CD4-positive, alpha-beta T cell treated with Interleukin-10 for 1 hour (primary cell): ENCODE data around the gene NAA10.

ENCODE experiments used
- DNase-seq: peaks from one replicate; pipeline ENCODE4 v3.0.0-alpha.2; 2020

The NAA10 gene

DNA sequence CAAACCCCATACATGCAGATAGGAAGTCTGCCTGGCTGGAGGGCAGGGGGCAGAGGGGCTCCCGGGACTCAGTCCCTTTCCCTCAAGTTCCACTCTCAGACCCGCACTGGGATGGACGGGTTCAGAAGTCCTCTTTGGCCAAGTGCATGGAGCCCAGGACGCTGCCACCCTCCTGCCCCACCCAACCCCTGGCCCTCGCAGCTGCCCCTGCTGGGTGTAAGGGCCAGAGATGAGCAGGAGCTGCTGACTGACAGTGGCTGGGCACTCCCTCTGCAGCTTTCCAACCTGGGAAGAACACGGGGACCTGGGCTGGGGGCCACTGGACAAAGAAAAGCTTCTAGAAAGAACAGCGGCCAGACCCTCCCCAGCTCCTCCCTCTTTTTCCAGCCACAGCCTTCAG, 52.3 kb downstream of the NAA10 start:
- DNase-seq, result no peak

DNA sequence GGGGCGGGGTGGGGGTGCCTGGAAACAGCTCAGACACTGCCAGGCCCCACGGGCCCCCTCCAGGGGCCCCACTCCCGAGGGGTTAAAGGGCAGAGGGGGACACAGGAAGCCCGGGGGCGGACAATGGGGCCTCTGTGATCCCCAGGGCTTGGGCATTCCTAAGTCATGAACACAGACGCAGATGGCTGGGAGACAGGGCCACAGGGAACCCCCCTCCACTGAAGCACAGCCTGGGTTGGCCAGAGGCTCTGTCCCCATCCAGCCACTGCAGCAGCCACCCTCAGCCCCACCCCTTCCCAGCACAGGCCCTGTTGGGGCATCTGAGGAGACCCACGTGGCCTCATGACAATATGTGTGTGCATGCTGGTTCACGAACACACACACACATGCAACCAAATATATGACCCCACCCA, 52.7 kb downstream of the NAA10 start:
- no peak for DNase-seq

DNA sequence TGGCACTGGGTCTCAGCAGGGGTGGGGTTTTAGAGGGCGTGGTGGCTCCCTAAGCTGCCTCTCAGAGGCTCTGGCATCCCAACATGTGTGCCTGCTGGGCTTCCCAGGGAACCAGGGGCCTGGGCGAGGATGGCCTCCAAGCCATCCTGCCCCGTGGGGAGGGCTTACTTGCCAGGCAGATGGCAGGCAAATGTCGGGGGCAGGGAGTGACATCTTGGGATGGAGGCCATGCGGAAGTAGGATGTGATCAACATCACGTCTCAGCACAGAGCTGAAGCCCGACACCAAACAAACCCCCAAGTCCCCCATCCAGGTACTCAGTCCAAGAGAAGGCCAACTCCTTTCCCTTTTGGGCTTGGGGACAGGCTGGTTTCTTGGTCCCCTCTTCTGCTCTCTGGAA, 53.6 kb downstream of the NAA10 start:
- no peak for DNase-seq

DNA sequence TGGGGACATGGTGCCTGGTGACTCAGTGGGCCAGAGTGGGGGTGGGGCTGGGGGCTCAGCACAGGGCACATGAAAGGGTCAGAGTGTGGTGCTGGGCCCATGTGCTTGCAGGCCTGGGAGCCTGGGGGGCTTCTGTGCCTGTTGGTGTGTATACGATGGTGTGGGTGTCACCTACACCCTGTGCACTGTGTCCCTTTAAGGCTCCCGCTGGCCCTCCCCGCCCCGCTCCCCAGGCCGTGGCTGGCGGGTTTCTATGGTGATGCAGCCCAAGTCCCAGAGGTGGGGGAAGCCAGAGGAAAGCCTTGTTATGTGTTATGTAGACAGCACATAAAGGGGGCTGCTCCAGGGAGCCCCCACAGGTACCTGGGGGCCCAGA, 54.4 kb downstream of the NAA10 start:
- no peak for DNase-seq

DNA sequence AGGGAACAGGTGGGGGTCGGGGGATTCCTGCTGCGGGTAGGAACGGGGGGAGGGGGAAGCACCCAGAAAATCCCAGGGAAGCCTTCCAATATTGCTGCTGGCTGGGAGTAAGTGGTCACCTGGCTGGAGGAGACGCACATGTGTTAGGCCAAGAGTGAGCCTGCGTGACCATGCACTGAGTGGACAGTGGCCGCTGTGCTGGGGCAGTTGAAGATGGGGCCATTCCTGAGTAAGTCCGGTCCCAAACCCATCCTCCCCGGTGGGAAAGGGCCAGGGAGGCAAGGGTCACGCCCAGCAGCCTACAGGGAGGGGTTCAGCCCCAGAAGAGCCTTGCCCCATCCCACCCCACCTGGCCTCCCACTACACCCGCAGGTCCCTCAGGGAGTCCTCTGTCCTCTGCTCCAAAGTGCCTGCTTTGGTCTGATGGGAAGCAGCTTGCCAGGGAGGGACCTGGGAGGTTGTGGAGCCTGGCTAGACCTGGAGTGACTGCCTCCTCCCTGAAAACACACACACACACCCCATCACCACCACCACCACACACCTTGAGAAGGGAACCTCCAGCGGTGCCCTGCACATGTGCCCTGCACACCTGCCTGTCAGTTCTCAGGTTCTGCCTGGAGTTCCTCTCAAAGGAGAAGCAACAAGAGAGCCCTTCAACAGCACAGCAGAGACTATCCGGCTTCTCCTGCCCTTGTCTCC, 54.9 kb downstream of the NAA10 start:
- DNase-seq, result no peak
